Astrocyte of the cerebellum (primary cell): ENCODE data around the gene CABP2.
"Not testable (repeated sequence)": the region's sequence is repeated elsewhere in the genome, so short reads cannot be mapped to it uniquely, and the experiment has no call there.

Experiments
- DNase-seq: peaks from one replicate; pipeline ENCODE4 v3.0.0-alpha.2; 2011; ENCODE audit warnings: low read depth
- H3K4me3 ChIP-seq: 2 replicates; pipeline ENCODE4 v1.5.1; 2011; ENCODE audit warnings: mild to moderate bottlenecking, low read depth, low read length, moderate library complexity
- CTCF ChIP-seq: IDR thresholded peaks from 2 replicates; pipeline ENCODE4 v1.5.1; 2012; ENCODE audit warnings: low read length, low read depth, moderate library complexity, mild to moderate bottlenecking; ENCODE audit errors: missing control alignments
- in situ Hi-C: cut with HindIII; loops from 2 replicates; pipeline ENCODE4 v1.10.0; 2017; ENCODE audit warnings: low sequenced_read_pairs

Gene CABP2

DNA sequence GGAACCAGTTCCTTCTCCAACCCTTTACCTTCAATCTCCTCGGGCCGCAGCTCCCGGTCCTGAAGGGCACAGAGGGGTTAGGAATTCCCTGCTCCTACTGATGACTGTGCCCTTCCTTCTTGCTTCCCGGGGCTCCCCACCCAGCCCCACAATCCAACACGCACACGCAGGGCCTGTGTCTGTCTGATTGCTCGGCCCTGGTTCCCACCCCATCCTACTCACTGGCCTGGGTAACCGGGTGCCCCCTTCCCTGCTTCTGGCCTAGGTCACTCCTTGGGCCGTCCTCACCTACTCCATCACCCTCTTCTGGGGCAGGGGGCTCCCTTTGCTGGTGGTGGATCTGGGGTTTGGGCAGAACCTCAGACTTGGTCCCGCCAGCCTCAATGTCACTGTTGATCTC lies 1.3 kb downstream of the CABP2 start:
- DNase-seq = no peak
- no peak overlapping the region for H3K4me3 ChIP-seq
- no peak for TF ChIP-seq CTCF
- in situ Hi-C loops = no loop called here

GRCh38 chr11:67520856-67521824 lies 2.1 kb downstream of the CABP2 start:
- DNase-seq = no peak
- in situ Hi-C loops = no loop called here
- H3K4me3 ChIP-seq = no peak overlapping the region
- TF ChIP-seq CTCF = no peak

- no peak for TF ChIP-seq CTCF
- in situ Hi-C loops = no loop called here
- DNase-seq = no peak
- H3K4me3 ChIP-seq = no peak overlapping the region
Observed at GRCh38 chr11:67519726-67520125, 3.5 kb downstream of the CABP2 start.

DNA sequence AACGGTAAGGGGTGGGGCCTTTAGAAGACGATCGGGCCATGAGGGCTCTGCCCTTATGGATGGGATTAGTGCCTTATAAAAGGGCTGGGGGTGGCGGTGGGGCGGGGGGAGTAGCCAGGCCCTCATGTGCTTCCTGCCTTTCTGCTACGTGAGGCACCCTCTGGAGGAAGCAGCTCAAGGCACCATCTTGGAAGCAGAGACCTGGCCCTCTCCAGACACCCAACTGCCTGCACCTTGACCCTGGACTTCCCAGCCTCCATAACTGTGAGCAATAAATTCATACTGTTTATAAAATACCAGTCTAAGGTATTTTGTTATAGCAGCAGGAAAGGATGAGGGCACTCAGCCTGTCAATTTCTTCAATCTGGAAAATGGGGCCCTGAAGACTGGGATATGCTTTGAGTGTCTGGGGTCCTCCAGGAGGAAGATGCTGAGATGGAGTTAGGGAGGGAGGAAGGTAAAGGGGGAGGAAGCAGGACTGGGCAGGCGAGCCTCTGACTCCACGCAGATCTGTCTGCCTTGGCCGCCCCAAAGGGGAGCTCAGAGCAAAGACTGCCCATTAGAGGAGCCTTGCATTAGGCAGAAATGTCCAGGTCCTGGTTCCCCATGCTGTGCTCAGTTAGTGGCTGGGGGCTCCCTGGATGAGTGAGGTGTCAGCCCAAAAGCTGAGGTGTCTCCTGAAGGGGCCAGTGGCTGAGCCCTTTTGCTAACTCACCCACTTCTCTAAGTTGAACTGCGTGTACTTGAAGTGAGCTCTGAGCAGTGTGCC lies 5.3 kb downstream of the CABP2 start:
- DNase-seq = no peak
- in situ Hi-C loops = no loop called here
- no peak for TF ChIP-seq CTCF
- no peak overlapping the region for H3K4me3 ChIP-seq

DNA sequence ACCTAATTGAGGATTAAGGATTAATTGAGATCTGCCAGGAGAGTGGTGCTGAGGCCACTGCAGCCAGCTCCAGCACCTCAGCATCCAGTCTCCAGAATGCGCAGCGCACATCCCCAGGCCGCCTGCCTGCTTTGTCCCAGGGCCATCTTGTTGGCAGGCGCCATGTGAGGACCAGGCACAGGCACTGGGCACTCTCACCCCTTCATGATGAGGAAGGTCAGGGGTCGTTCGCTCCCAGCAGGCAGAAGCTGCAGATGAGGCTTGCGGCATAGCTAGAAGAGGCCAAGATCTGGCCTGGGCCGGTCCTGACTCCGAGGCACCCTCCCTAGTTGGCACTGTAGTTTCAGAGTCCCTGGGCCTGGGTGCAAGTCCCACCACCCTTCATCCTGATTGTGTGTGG lies 6.4 kb downstream of the CABP2 start:
- no peak overlapping the region for H3K4me3 ChIP-seq
- TF ChIP-seq CTCF = no peak
- DNase-seq = no peak
- in situ Hi-C loops = no loop called here

DNA sequence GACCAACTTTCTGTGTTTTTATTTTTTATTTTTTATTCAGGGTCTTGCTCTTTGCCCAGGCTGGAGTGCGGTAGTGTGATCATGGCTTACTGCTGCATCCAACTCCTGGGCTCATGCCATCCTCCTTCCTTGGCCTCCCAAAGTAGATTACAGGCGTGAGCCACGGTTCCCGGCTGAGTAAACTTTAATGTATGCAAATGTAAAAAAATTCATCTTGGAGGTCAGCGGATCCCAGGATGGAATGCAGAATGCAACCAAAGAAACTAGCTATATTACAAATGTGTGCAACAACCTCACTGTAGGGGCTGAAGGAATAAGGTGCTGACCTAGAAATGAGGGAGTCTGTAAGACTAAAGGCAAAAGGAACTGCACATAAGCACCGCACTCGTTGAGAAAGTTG lies 9.1 kb downstream of the CABP2 start:
- no peak for DNase-seq
- in situ Hi-C loops = no loop called here
- TF ChIP-seq CTCF = no peak
- no peak overlapping the region for H3K4me3 ChIP-seq

- DNase-seq, H3K4me3 ChIP-seq, in situ Hi-C loops: not testable (repeated sequence)
Observed at GRCh38 chr11:67511558-67511957, 11.7 kb downstream of the CABP2 start.
